Uterus (tissue), 2 donors: ENCODE results near the gene TEC.

Source experiments
- POLR2A ChIP-seq, 2 donors: fragments of 450-650 bp; IDR thresholded peaks; one replicate each; pipeline ENCODE4 v1.6.1; 2016; ENCODE audit warnings: antibody characterized with exemption in 2 of 2, mild to moderate bottlenecking in 1 of 2, moderate library complexity in 1 of 2
- TF ChIP-seq, protein P1 (sequence below), 4 experiments: fragments of 200-600 bp in 2 of 4; fragments of 450-650 bp in 2 of 4; sonication (generic) in 2 of 4; IDR thresholded peaks; one replicate each; pipeline ENCODE4 v1.5.1; 2016 to 2019; ENCODE audit warnings: antibody characterized with exemption in 4 of 4, mild to moderate bottlenecking in 2 of 4, moderate library complexity in 1 of 4

DNA sequence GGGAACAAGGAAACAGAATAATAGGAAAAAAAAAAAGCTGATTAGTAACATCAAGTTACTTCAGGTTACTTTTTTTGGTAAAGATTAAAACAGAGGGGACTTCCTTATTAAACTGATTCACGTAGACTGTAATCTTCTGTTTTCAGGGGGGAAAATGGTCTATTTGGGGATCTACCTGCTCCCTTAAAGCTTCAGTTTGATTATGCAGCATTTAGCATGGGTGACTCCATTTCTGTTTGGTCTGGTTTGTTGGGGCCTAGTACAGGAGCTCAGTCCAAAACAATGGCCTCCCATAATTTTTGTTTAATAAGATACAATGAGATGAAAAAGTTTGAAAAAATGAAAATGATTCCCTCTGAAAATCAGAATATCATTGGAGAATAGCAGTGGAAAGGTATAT, 34.6 kb downstream of the TEC start:
- TF ChIP-seq, protein P1, sequence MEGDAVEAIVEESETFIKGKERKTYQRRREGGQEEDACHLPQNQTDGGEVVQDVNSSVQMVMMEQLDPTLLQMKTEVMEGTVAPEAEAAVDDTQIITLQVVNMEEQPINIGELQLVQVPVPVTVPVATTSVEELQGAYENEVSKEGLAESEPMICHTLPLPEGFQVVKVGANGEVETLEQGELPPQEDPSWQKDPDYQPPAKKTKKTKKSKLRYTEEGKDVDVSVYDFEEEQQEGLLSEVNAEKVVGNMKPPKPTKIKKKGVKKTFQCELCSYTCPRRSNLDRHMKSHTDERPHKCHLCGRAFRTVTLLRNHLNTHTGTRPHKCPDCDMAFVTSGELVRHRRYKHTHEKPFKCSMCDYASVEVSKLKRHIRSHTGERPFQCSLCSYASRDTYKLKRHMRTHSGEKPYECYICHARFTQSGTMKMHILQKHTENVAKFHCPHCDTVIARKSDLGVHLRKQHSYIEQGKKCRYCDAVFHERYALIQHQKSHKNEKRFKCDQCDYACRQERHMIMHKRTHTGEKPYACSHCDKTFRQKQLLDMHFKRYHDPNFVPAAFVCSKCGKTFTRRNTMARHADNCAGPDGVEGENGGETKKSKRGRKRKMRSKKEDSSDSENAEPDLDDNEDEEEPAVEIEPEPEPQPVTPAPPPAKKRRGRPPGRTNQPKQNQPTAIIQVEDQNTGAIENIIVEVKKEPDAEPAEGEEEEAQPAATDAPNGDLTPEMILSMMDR (IDR thresholded peaks at IDR 0.05) = no peak
- TF ChIP-seq POLR2A (IDR thresholded peaks at IDR 0.05) = no peak
